Testis (tissue), 2 donors: Measurements from ENCODE around the gene SIK3.

Source experiments
- POLR2A ChIP-seq: fragments of 450-650 bp; IDR thresholded peaks from one replicate; pipeline ENCODE4 v1.6.1; 2017; ENCODE audit warnings: antibody characterized with exemption, mild to moderate bottlenecking, moderate library complexity
- TF ChIP-seq, protein P1 (sequence below), 3 experiments: fragments of 450-650 bp in 2 of 3; fragments of 200-600 bp in 1 of 3; sonication (generic) in 1 of 3; IDR thresholded peaks; one replicate each; pipeline ENCODE4 v1.5.1; 2016 to 2019; ENCODE audit warnings: antibody characterized with exemption in 3 of 3, mild to moderate bottlenecking in 2 of 3, moderate library complexity in 1 of 3

DNA sequence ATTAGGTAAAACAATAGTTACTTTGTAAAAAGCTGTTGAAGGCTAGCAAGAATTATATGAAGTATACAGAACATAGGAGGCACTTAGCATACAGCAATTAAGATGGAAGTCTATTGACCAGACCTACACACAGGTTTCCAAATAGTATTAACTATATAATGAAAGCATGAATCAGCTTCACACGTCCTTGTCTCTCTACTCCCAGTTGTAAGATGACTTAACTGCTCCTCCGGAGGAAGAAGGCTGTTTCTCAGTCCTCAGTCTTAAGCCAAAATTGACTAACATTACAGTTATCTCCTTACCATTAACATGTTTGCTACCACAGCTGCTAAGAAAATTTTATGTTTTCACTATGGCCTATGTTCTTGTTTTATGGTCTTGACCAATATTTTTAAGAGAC lies 24.7 kb downstream of the SIK3 start:
- TF ChIP-seq, protein P1, sequence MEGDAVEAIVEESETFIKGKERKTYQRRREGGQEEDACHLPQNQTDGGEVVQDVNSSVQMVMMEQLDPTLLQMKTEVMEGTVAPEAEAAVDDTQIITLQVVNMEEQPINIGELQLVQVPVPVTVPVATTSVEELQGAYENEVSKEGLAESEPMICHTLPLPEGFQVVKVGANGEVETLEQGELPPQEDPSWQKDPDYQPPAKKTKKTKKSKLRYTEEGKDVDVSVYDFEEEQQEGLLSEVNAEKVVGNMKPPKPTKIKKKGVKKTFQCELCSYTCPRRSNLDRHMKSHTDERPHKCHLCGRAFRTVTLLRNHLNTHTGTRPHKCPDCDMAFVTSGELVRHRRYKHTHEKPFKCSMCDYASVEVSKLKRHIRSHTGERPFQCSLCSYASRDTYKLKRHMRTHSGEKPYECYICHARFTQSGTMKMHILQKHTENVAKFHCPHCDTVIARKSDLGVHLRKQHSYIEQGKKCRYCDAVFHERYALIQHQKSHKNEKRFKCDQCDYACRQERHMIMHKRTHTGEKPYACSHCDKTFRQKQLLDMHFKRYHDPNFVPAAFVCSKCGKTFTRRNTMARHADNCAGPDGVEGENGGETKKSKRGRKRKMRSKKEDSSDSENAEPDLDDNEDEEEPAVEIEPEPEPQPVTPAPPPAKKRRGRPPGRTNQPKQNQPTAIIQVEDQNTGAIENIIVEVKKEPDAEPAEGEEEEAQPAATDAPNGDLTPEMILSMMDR (IDR thresholded peaks at IDR 0.05): no peak
- TF ChIP-seq POLR2A: no peak
